HL-60 (cell line): Measurements from ENCODE around the gene DCK.

Source experiments
- DNase-seq, 2 experiments: peaks; one replicate each; pipeline ENCODE4 v3.0.0-alpha.2; 2010 to 2020; ENCODE audit warnings: low read depth in 1 of 2, low spot score in 1 of 2
- H3K27ac ChIP-seq: fragments of 250-450 bp; sonication (Bioruptor Pico); replicated peaks from 2 replicates; pipeline ENCODE4 v1.5.1; 2020; ENCODE audit warnings: mild to moderate bottlenecking, moderate library complexity
- H3K27me3 ChIP-seq: fragments of 250-450 bp; sonication (Bioruptor Pico); 2 replicates; pipeline ENCODE4 v1.5.1; 2021; ENCODE audit warnings: mild to moderate bottlenecking, moderate library complexity; ENCODE audit not compliant: insufficient read depth, poor library complexity, severe bottlenecking
- H3K4me3 ChIP-seq: replicated peaks from 2 replicates; pipeline ENCODE4 v1.5.1; 2011; ENCODE audit warnings: mild to moderate bottlenecking, control low read depth, low read length; ENCODE audit not compliant: insufficient read depth
- GABPA ChIP-seq: IDR thresholded peaks from 2 replicates; pipeline ENCODE4 v1.6.1; 2012; ENCODE audit warnings: low read depth
- POLR2AphosphoS5 ChIP-seq: IDR thresholded peaks from 2 replicates; pipeline ENCODE4 v1.6.1; 2012; ENCODE audit warnings: low read depth
- REST ChIP-seq: IDR thresholded peaks from 2 replicates; pipeline ENCODE4 v1.6.1; 2012; ENCODE audit warnings: low read depth; ENCODE audit not compliant: insufficient replicate concordance
- SPI1 ChIP-seq: IDR thresholded peaks from 2 replicates; pipeline ENCODE4 v1.6.1; 2012; ENCODE audit warnings: low read depth, mild to moderate bottlenecking, borderline replicate concordance
- TF ChIP-seq, protein P1 (sequence below): IDR thresholded peaks from one replicate; pipeline ENCODE4 v1.5.1; 2011; ENCODE audit warnings: low read length, control low read depth, inconsistent platforms; ENCODE audit not compliant: insufficient read depth

Gene DCK

DNA sequence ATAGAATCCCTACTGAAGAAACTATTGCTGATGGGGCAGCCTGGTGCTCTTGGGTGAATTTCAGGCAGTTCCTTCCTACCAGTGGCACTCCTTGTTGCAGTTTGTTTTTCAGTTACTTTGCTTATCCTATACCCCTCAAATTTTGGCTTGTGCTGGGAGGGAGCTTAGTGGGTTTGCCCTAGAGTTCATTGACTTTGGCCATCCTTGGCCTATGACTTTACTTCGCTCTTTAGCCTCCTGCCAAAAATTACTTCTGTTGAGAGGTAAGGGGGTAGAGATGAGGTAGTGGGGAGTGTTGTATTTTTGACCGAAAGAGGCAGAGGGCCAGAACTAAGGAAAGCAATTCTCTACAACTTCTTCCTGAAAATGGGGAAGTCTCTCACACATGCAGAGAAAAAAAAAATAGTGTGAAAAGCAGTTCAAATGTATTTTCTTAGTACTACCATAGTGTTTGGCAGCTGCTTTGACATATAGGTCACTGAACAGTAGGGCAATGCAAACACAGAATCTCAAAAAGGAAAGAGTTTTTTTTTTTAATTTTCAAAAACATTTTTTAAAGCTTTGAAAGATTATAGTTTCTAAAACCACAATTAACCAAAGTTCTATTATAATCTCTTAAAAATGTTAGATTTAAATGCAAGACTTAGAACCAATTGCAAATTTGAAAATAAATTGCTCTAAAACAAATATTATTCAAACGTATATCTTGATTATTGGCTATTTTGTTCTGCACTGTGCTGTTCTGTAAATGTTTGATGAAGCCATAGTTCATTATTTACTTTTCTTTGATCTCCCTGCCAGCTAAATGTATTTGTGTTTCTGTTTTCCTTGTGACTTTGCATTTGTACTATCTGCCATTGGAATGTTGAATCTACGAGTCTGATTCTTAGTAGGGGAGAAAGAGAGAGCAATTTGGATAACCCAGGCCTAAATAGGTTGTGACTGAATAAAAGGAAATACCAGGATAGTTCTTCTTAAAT is 73.6 kb downstream of the DCK start:
- no peak overlapping the region for H3K4me3 ChIP-seq
- no peak for TF ChIP-seq REST
- peak; percentile 89 for TF ChIP-seq SPI1
- no peak for TF ChIP-seq POLR2AphosphoS5
- TF ChIP-seq GABPA: no peak
- TF ChIP-seq, protein P1, sequence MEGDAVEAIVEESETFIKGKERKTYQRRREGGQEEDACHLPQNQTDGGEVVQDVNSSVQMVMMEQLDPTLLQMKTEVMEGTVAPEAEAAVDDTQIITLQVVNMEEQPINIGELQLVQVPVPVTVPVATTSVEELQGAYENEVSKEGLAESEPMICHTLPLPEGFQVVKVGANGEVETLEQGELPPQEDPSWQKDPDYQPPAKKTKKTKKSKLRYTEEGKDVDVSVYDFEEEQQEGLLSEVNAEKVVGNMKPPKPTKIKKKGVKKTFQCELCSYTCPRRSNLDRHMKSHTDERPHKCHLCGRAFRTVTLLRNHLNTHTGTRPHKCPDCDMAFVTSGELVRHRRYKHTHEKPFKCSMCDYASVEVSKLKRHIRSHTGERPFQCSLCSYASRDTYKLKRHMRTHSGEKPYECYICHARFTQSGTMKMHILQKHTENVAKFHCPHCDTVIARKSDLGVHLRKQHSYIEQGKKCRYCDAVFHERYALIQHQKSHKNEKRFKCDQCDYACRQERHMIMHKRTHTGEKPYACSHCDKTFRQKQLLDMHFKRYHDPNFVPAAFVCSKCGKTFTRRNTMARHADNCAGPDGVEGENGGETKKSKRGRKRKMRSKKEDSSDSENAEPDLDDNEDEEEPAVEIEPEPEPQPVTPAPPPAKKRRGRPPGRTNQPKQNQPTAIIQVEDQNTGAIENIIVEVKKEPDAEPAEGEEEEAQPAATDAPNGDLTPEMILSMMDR: no peak
- H3K27me3 ChIP-seq: no peaks in the 10 kb centered on the region
- H3K27ac ChIP-seq: no peak overlapping the region
- peak in 1 of 2 experiments; percentile 3 for DNase-seq

- no peak for DNase-seq
- no peak overlapping the region for H3K27ac ChIP-seq
- H3K4me3 ChIP-seq: no peak overlapping the region
- TF ChIP-seq POLR2AphosphoS5 (no peak), REST (no peak), GABPA (no peak), SPI1 (no peak)
- TF ChIP-seq, protein P1: no peak
- H3K27me3 ChIP-seq: no peaks in the 10 kb centered on the region
Measured at GRCh38 chr4:71069063-71069462, 75.6 kb downstream of the DCK start.

GRCh38 chr4:71070015-71070414 is 76.6 kb downstream of the DCK start:
- H3K27me3 ChIP-seq: no peaks in the 10 kb centered on the region
- no peak overlapping the region for H3K27ac ChIP-seq
- no peak overlapping the region for H3K4me3 ChIP-seq
- DNase-seq: no peak
- TF ChIP-seq REST (no peak), POLR2AphosphoS5 (no peak), SPI1 (no peak), GABPA (no peak)
- TF ChIP-seq, protein P1: no peak
